ENCODE results near the gene PRKAB2. TPM values are rescaled to one million over a fixed set of nuclear protein-coding genes. Genes with fewer than 3 reads are reported as not detected.

PRKAB2 gene
- total and polyA plus RNA-seq, 2 of the 13 experiments (the other 11 are each of a cell fraction or from before 2014, with no cell fraction given): 44.0 to 118 TPM

- TF ChIP-seq ATF2 (CRISPR knock-in tag; IDR thresholded peaks at IDR 0.05) (peak; percentile 79; the same call in 1 of the 2 replicates), AGO2 (optimal IDR thresholded peaks at IDR 0.05; ENCODE audit: low read depth, low read length) (no peak), NR2C2 (CRISPR knock-in tag; IDR thresholded peaks at IDR 0.05; ENCODE audit: borderline replicate concordance) (0 out of 2 replicates have a peak, but pooled peaks have one; percentile 23), ZNF607 (CRISPR knock-in tag; IDR thresholded peaks at IDR 0.05; ENCODE audit: borderline replicate concordance) (no peak), ETV6 (CRISPR knock-in tag; conservative IDR thresholded peaks at IDR 0.05) (no peak), IRF2 (CRISPR knock-in tag; IDR thresholded peaks at IDR 0.05) (peak; percentile 62), DRAP1 (CRISPR knock-in tag; IDR thresholded peaks at IDR 0.05) (peak; percentile 18; the same call in 1 of the 2 replicates), ZNF503 (CRISPR knock-in tag; IDR thresholded peaks at IDR 0.05) (peak; percentile 60; the same call in 1 of the 2 replicates), NR2F2 (IDR thresholded peaks at IDR 0.05; ENCODE audit: borderline replicate concordance, low read depth) (peak; percentile 34; the same call in 1 of the 2 replicates), FOXJ3 (CRISPR knock-in tag; IDR thresholded peaks at IDR 0.05; ENCODE audit: borderline replicate concordance) (peak; percentile 86; the same call in 1 of the 2 replicates), ZNF562 (CRISPR knock-in tag; IDR thresholded peaks at IDR 0.05; ENCODE audit: borderline replicate concordance) (no peak), HDAC1 (CRISPR knock-in tag; IDR thresholded peaks at IDR 0.05) (peak; percentile 69), KDM3A (CRISPR knock-in tag; IDR thresholded peaks at IDR 0.05; ENCODE audit: low read depth) (0 out of 2 replicates have a peak, but pooled peaks have one; percentile 57), FOXK2 (IDR thresholded peaks at IDR 0.05) (peak; percentile 26; the same call in 1 of the 2 replicates), FOXP4 (CRISPR knock-in tag; IDR thresholded peaks at IDR 0.05) (peak; percentile 97), ARID5B (CRISPR knock-in tag; IDR thresholded peaks at IDR 0.05) (peak; percentile 82)
Observed at GRCh38 chr1:147168626-147169058, 3.6 kb downstream of the PRKAB2 start (continued).
